Caco-2 (cell line): ENCODE data around the gene MRO. TPM values are rescaled to one million over a fixed set of nuclear protein-coding genes. Genes with fewer than 3 reads are reported as not detected.

Experiments
- BruUV-seq: library from RNA; stranded (reverse); fragments of 400-500 nt; replicated peaks from 2 replicates; lab custom pipeline; 2021; lab: Mats Ljungman, UMichigan
- CTCF ChIA-PET: fragments of 300-600 bp; sonication (Branson Sonifier 250); formaldehyde crosslinking; loops from one replicate; lab custom pipeline; 2022; ENCODE audit warnings: antibody characterized with exemption; lab: Charles Lee
- POLR2A ChIA-PET: fragments of 300-600 bp; sonication (Branson Sonifier 250); formaldehyde crosslinking; loops from one replicate; lab custom pipeline; 2022; ENCODE audit warnings: antibody characterized with exemption; lab: Charles Lee
- DNase-seq, 2 experiments: peaks; one replicate each; pipeline versions ENCODE4 v3.0.0 to v3.0.0-alpha.2; 2020 to 2022
- H3K27me3 ChIP-seq: replicated peaks from 2 replicates; pipeline ENCODE4 v1.6.0; 2011; ENCODE audit warnings: low read length; ENCODE audit not compliant: control insufficient read depth, insufficient read depth
- H3K36me3 ChIP-seq: 2 replicates; pipeline ENCODE4 v1.5.1; 2011; ENCODE audit warnings: low read length; ENCODE audit not compliant: control insufficient read depth, insufficient read depth
- H3K4me1 ChIP-seq: fragments of 250-450 bp; sonication (Bioruptor Pico); 2 replicates; pipeline ENCODE4 v1.5.1; 2020; ENCODE audit warnings: mild to moderate bottlenecking
- H3K4me3 ChIP-seq: 2 replicates; pipeline ENCODE4 v1.5.1; 2011; ENCODE audit warnings: low read depth, mild to moderate bottlenecking, control low read depth, low read length
- H3K9me3 ChIP-seq: fragments of 250-450 bp; sonication (Bioruptor Pico); 2 replicates; pipeline ENCODE4 v1.5.1; 2020; ENCODE audit warnings: mild to moderate bottlenecking, moderate library complexity
- H3K27ac Mint-ChIP-seq: one replicate; pipeline ENCODE4 v1.8.0; 2022; ENCODE audit warnings: mixed read lengths; ENCODE audit not compliant: unreplicated experiment
- H3K27me3 Mint-ChIP-seq: one replicate; pipeline ENCODE4 v1.8.0; 2022; ENCODE audit warnings: mixed read lengths; ENCODE audit not compliant: insufficient read depth, unreplicated experiment
- H3K36me3 Mint-ChIP-seq: one replicate; pipeline ENCODE4 v1.8.0; 2022; ENCODE audit warnings: mild to moderate bottlenecking, mixed read lengths; ENCODE audit not compliant: insufficient read depth, unreplicated experiment
- H3K4me1 Mint-ChIP-seq: one replicate; pipeline ENCODE4 v1.8.0; 2022; ENCODE audit warnings: low read depth, mixed read lengths; ENCODE audit not compliant: unreplicated experiment
- H3K4me3 Mint-ChIP-seq: one replicate; pipeline ENCODE4 v1.8.0; 2022; ENCODE audit warnings: mild to moderate bottlenecking, moderate library complexity, mixed read lengths; ENCODE audit not compliant: unreplicated experiment
- H3K9me3 Mint-ChIP-seq: one replicate; pipeline ENCODE4 v1.8.0; 2022; ENCODE audit warnings: mixed read lengths; ENCODE audit not compliant: unreplicated experiment
- CTCF ChIP-seq, 2 experiments: fragments of 200-600 bp in 1 of 2; IDR thresholded peaks; 1 replicate in 1 of 2; 2 replicates in 1 of 2; pipeline versions ENCODE4 v1.5.1 to v1.8.0; 2011 to 2022; ENCODE audit warnings: antibody characterized with exemption in 1 of 2, control low read depth in 1 of 2, inconsistent platforms in 1 of 2, low read depth in 1 of 2, low read length in 1 of 2, mild to moderate bottlenecking in 1 of 2, moderate library complexity in 1 of 2; ENCODE audit not compliant: insufficient read depth in 1 of 2, severe bottlenecking in 1 of 2, unreplicated experiment in 1 of 2
- intact Hi-C: fragments of 100-400 bp; cut with micrococcal nuclease; formaldehyde crosslinking; loops from one replicate; pipeline ENCODE4 v1.10.0; 2022; ENCODE audit not compliant: unreplicated experiment
- total RNA-seq: library from RNA; stranded (reverse); gene quantifications from 2 replicates; pipeline ENCODE4 v1.2.3, GENCODE V29; 2022

The MRO gene
- total RNA-seq, 1 experiment from 2014 or later, result not detected

DNA sequence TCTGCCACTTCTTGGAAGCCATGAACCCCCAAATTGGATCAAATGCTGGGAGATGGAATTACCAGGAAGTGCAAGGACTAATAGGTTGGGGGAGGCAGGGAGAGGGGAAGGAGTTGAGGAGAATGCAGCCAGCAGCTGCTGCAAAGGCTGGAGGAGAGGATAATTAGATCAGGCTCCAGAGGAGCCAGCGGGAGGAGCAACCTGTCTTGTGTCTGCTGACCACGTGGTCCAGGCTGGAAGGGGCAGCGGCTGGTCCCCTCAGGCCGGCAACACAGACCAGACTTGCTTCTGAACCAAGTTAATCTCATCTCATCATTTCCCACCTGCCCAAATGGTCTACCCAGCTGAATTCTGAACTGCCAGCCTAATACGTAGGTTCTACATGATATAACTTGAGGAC, 68.3 kb downstream of the MRO start:
- Histone ChIP-seq H3K4me3 (no peak overlapping the region), H3K27me3 (no peaks in the 10 kb centered on the region), H3K36me3 (no peaks in the 10 kb centered on the region), H3K4me1 (no peaks in the 10 kb centered on the region), H3K9me3 (no peaks in the 10 kb centered on the region)
- Mint-ChIP-seq H3K9me3 (no peaks in the 10 kb centered on the region), H3K27me3 (no peaks in the 10 kb centered on the region), H3K4me3 (no peak overlapping the region), H3K27ac (no peak overlapping the region), H3K36me3 (no peaks in the 10 kb centered on the region), H3K4me1 (no peaks in the 10 kb centered on the region)
- no peak for DNase-seq
- no peak for TF ChIP-seq CTCF (IDR thresholded peaks at IDR 0.05; ENCODE audit: insufficient read depth in 1 of 2, low read depth in 1 of 2, low read length in 1 of 2, severe bottlenecking in 1 of 2, unreplicated experiment in 1 of 2)
- POLR2A ChIA-PET, result no interaction called here
- BruUV-seq, result no TSS peak
- CTCF ChIA-PET, result no interaction called here
- intact Hi-C loops, result no loop called here

- no peaks in the 10 kb centered on the region for H3K4me1 Mint-ChIP-seq
- Histone ChIP-seq H3K4me1 (no peaks in the 10 kb centered on the region), H3K4me3 (no peak overlapping the region), H3K36me3 (no peaks in the 10 kb centered on the region), H3K27me3 (no peaks in the 10 kb centered on the region), H3K9me3 (no peaks in the 10 kb centered on the region)
- ChIA-PET CTCF (no interaction called here), POLR2A (no interaction called here)
- intact Hi-C loops, result no loop called here
- H3K36me3 Mint-ChIP-seq, result no peaks in the 10 kb centered on the region
- BruUV-seq, result no TSS peak
- no peak overlapping the region for H3K27ac Mint-ChIP-seq
- no peak overlapping the region for H3K4me3 Mint-ChIP-seq
- DNase-seq, result no peak
- no peaks in the 10 kb centered on the region for H3K27me3 Mint-ChIP-seq
- no peak for TF ChIP-seq CTCF (IDR thresholded peaks at IDR 0.05; ENCODE audit: insufficient read depth in 1 of 2, low read depth in 1 of 2, low read length in 1 of 2, severe bottlenecking in 1 of 2, unreplicated experiment in 1 of 2)
- H3K9me3 Mint-ChIP-seq, result no peaks in the 10 kb centered on the region
Observed at GRCh38 chr18:50750546-50750945, 69.3 kb downstream of the MRO start.

GRCh38 chr18:50749945-50750344, 69.9 kb downstream of the MRO start:
- Mint-ChIP-seq H3K4me1 (no peaks in the 10 kb centered on the region), H3K36me3 (no peaks in the 10 kb centered on the region), H3K9me3 (no peaks in the 10 kb centered on the region), H3K4me3 (no peak overlapping the region), H3K27me3 (no peaks in the 10 kb centered on the region), H3K27ac (no peak overlapping the region)
- Histone ChIP-seq H3K4me1 (no peaks in the 10 kb centered on the region), H3K9me3 (no peaks in the 10 kb centered on the region), H3K4me3 (no peak overlapping the region), H3K36me3 (no peaks in the 10 kb centered on the region), H3K27me3 (no peaks in the 10 kb centered on the region)
- CTCF ChIA-PET, result no interaction called here
- TF ChIP-seq CTCF (IDR thresholded peaks at IDR 0.05; ENCODE audit: insufficient read depth in 1 of 2, low read depth in 1 of 2, low read length in 1 of 2, severe bottlenecking in 1 of 2, unreplicated experiment in 1 of 2), result no peak
- POLR2A ChIA-PET, result no interaction called here
- no peak for DNase-seq
- no TSS peak for BruUV-seq
- intact Hi-C loops, result no loop called here
